Panc1 (cell line): Measurements from ENCODE around the gene GPRC5B.

ENCODE experiments used
- TF ChIP-seq, protein P1 (sequence below): fragments of 450-650 bp; IDR thresholded peaks from 2 replicates; pipeline ENCODE4 v1.5.1; 2017; ENCODE audit warnings: mild to moderate bottlenecking
- TF ChIP-seq, protein P2 (sequence below), 2 experiments: IDR thresholded peaks; 2 replicates each; pipeline ENCODE4 v1.6.1; 2011 to 2012; ENCODE audit warnings: low read depth in 2 of 2, control low read depth in 1 of 2, low read length in 1 of 2, mild to moderate bottlenecking in 1 of 2, moderate library complexity in 1 of 2; ENCODE audit not compliant: insufficient read depth in 1 of 2

DNA sequence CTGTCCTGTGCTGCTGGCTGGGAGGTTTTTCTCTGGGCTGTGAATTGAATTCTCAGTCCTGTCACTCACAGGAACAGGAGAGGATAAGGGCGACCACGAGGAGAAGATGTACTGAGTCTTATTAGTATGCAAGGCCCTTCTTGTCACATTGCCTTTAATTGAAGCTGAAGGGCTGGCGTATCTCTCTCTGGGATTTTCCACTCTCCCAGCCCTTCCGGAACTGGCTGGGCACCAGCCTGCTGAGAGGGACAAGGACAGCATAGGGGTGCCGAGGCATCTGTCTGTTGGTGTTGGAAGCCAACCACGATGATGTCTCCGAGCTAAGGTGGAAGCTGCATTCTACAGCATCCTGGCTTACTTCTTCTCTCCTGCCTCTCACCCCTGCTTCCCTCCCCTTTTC is 33.2 kb downstream of the GPRC5B start:
- TF ChIP-seq, protein P1, sequence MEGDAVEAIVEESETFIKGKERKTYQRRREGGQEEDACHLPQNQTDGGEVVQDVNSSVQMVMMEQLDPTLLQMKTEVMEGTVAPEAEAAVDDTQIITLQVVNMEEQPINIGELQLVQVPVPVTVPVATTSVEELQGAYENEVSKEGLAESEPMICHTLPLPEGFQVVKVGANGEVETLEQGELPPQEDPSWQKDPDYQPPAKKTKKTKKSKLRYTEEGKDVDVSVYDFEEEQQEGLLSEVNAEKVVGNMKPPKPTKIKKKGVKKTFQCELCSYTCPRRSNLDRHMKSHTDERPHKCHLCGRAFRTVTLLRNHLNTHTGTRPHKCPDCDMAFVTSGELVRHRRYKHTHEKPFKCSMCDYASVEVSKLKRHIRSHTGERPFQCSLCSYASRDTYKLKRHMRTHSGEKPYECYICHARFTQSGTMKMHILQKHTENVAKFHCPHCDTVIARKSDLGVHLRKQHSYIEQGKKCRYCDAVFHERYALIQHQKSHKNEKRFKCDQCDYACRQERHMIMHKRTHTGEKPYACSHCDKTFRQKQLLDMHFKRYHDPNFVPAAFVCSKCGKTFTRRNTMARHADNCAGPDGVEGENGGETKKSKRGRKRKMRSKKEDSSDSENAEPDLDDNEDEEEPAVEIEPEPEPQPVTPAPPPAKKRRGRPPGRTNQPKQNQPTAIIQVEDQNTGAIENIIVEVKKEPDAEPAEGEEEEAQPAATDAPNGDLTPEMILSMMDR = no peak
- TF ChIP-seq, protein P2, sequence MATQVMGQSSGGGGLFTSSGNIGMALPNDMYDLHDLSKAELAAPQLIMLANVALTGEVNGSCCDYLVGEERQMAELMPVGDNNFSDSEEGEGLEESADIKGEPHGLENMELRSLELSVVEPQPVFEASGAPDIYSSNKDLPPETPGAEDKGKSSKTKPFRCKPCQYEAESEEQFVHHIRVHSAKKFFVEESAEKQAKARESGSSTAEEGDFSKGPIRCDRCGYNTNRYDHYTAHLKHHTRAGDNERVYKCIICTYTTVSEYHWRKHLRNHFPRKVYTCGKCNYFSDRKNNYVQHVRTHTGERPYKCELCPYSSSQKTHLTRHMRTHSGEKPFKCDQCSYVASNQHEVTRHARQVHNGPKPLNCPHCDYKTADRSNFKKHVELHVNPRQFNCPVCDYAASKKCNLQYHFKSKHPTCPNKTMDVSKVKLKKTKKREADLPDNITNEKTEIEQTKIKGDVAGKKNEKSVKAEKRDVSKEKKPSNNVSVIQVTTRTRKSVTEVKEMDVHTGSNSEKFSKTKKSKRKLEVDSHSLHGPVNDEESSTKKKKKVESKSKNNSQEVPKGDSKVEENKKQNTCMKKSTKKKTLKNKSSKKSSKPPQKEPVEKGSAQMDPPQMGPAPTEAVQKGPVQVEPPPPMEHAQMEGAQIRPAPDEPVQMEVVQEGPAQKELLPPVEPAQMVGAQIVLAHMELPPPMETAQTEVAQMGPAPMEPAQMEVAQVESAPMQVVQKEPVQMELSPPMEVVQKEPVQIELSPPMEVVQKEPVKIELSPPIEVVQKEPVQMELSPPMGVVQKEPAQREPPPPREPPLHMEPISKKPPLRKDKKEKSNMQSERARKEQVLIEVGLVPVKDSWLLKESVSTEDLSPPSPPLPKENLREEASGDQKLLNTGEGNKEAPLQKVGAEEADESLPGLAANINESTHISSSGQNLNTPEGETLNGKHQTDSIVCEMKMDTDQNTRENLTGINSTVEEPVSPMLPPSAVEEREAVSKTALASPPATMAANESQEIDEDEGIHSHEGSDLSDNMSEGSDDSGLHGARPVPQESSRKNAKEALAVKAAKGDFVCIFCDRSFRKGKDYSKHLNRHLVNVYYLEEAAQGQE (IDR thresholded peaks at IDR 0.05; ENCODE audit: insufficient read depth in 1 of 2, low read depth in 2 of 2, low read length in 1 of 2) = no peak
